ENCODE data around the gene RECK.

Gene RECK

DNA sequence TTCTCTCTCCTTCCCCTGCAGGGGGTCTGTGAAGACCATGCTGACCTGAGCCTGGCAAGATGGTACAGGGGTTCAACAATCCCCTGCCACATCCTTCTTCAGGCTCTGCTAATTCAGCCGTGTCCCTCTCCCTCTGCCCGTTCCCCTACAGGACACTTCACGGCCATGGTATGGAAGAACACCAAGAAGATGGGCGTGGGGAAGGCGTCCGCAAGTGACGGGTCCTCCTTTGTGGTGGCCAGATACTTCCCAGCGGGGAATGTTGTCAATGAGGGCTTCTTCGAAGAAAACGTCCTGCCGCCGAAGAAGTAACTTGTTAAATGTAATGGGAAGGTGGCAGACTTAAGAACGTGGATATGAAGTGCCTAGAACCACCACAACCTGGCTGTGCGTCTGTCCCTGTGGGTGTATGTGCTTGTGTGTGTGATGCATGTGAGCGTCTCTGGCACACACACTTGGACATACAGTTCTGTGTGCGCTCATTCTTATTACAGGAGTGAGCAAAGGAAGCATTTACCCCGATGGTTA, 125.6 kb downstream of the RECK start:
- no peak for DNase-seq

DNA sequence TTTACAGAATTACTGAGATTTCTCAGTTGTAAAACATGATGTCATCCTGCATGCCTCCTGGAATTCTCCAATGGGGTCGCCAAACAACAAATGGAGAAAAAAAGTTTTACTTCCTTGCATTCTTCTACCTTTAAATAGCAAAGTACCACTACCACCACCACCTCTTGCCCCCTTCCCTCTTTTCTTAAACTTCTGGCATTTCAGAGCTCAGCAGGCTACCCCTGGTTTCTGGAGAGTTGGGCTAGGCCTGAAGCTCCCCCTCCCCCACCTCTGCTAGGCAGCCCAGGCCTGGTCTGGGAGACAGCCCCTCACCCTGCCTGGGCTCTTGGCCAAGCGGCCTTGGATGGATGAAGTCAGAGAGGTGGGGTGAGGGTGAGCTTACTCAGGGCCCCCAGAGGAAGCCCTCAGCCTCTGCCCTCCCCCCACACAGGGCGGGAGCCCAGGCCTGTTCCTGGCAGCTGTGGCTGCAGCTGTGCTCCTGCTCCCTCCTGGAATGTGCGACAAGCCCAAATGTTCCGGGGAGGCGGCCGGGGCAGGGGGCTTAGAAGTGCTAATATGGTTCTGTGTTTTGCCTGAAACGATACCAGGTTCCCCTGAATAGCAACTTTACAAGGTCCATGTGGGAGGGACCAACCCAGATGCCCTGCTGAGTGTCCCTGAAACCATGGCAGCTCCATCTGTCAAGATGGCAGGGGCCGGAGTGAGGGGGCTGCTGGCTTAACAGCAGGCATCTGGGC, 126.5 kb downstream of the RECK start:
- DNase-seq, result no peak

DNA sequence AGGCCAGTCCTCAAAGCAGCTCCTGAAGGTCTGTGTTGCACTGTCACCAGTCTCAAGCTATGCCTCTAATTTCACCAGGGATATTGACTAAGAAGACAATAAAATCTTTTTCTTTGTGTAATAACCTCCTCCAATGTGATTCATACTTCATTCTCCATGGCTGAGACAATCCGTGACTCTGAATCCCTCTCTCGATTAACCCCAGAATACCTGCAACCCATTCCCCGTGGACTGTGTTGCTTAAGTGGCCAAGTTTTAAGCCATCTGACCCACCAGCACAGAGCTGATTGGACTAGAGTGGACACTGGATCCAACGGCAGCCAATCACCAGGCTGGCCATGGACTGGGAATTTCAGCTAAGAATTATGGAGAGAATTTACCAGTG, 127.1 kb downstream of the RECK start:
- DNase-seq, result no peak

DNA sequence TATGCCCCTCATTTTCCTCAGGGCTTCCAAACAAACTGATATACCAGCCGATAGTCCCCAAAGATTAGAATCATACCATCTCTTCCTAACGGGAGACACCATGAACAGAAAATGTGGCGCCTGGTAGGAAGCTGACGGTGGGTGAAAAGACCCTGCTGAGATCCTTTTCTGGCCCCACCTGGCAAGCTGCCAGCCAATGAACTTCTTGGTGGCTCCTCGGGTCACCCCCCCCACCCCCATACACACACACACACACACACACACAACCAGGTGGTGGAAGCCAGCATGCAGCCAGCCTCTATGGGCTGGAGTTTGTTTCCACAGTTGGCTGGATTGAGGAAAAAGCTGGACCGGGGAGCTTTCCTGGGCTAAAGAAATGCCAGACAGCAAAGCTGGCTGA, 127.7 kb downstream of the RECK start:
- DNase-seq, result no peak

DNA sequence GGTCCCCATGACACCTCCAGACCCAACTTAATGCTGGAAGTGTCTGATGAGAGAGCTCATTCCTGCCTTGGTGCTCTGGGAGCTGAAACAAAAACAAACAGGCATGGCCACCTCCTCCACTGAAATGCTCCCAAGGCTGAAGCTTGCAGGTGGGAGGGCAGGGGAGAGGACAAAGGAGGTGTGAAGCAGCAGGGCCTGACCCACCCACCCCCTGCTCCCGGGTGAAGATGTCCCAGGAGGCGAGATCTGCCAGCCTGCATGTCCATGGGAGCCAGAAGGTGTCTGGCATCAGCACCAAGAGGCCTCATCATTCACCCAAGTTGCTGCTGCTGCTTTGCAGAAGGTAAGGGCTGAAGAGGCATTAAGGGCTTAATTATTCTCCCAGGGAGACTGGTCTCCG, 128.3 kb downstream of the RECK start:
- no peak for DNase-seq

DNA sequence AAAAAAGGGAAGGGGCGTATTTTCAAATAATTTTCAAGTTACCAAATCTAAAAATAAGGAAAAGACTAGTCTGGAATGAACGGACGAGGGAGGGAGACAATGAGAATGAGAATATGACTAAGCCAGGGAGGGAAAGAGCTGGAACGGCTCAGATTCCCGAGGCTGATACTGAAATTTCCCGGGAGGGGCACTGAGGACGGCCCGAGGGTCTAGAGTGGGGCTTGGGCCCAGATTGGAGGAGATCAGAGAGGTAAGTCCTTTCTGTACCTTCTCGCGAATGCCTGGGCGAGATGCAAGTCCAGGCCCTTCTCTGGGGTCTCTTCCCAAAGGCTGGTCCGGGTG, 129.1 kb downstream of the RECK start:
- no peak for DNase-seq

DNA sequence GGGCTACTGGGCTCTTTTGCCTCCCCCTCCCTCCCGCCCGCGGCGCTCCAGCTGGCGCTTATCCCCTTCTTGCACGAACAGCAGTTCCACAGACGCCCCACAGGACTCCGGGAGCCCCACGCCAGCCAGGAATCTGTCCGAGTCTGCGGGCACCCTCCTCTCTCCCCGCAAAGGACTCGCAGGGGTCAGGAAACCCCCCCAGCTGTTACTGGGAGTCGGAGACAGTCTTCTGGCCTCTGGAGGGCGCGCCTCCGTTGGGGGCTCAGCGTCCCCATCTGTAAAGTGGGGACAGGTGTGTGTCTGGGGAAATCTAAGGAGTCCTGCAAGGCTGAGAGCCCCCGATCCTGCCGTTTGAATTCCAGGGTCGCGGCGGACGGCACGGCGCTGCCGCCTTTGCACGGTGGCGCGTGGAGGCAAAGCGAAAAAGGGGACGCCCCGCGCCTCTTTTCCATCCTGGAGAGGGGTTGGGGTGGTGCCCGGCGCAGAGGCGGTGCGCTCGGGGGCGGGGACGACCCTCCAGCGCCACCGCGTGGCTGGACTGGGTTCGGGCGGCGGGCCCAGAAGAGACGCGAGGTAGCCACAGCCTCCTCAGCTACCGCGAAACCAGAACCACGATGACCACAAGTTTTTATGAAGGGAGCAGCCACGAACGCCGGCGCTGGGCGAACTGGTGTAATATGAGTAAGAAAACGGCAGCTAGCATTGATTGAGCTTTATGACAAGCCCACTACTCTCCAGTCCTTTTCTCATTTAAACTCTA, 129.6 kb downstream of the RECK start:
- DNase-seq, result peak; percentile 77

DNA sequence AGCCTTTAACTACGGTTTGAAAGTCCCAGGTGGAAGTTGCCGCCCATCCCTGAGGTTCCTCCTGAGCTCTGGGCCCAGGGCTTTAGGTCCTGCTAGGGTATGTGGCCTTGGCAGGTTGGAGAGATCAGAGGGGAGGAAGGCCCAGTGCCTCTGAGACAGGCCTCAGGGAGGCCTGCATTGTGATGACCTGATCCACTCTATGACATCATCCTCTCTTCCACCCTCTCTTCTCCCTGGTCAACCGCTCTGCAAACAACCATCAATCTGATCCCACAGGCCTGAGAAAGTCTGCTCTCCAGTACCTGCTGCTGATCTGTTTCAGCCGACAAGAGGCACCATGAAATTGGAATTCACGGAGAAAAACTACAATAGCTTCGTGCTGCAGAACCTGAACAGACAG, 132.5 kb downstream of the RECK start, which contains the start of gene CCIN:
TSS of gene CCIN (plus strand) at position 223 of the 400 bp plus-strand sequence. CDS start at position 338, 115 bp downstream.
- no peak for DNase-seq

DNA sequence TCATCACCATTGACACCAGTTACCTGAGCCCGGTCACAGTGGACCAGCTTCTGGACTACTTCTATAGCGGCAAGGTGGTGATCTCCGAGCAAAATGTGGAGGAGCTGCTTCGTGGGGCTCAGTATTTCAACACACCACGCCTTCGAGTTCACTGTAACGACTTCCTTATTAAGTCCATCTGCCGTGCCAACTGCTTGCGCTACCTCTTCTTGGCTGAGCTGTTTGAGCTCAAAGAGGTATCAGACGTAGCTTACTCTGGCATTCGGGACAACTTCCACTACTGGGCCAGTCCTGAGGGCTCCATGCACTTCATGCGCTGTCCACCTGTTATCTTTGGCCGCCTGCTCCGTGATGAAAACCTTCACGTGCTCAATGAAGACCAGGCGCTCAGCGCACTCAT, 133.0 kb downstream of the RECK start:
- no peak for DNase-seq

DNA sequence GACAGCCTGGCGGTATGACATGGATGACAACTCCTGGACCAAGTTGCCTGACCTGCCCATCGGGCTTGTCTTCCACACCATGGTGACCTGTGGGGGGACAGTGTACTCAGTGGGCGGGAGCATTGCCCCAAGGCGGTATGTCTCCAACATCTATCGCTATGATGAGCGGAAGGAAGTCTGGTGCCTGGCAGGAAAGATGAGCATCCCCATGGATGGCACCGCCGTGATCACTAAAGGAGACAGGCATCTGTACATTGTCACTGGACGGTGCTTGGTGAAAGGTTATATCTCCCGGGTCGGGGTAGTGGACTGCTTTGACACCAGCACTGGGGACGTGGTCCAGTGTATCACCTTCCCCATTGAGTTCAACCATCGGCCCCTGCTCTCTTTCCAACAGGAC, 133.8 kb downstream of the RECK start:
- DNase-seq, result no peak

DNA sequence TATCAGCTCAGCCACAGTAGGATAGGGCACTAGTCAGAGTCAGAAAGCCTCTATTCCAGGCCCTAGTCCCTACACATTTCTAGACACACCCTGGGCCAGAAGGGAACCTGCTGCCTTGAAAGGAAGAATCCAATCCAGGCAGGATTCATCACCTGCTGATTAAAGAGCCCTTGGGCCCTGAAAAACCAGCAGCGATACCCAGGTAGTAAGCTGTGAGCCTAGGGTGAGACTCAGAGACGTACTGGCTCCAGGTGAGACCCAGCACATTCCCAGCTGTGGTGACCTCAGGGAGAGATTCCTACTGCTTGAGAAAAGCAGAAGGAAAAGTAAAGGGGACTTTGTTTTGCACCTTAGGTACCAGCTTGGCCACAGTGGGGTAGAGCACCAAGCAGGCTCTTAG, 137.1 kb downstream of the RECK start:
- DNase-seq, result no peak
